Measurements from ENCODE around the gene ANAPC10.
"Not testable (repeated sequence)": the region's sequence is repeated elsewhere in the genome, so short reads cannot be mapped to it uniquely, and the experiment has no call there.

ANAPC10 gene

GRCh38 chr4:145069361-145069760 is 28.6 kb downstream of the ANAPC10 start:
- no peak for DNase-seq

GRCh38 chr4:145066063-145066501 is 31.9 kb downstream of the ANAPC10 start:
- DNase-seq, result no peak

GRCh38 chr4:145061318-145061920 is 36.6 kb downstream of the ANAPC10 start:
- DNase-seq, result peak; percentile 73

- DNase-seq, result no peak
Observed at GRCh38 chr4:145058256-145058655, 39.7 kb downstream of the ANAPC10 start.

GRCh38 chr4:145056325-145057130 is 41.5 kb downstream of the ANAPC10 start:
- DNase-seq, result no peak

- DNase-seq, result no peak
Observed at GRCh38 chr4:145055533-145056257, 42.3 kb downstream of the ANAPC10 start.

GRCh38 chr4:145049241-145049640 is 48.8 kb downstream of the ANAPC10 start:
- DNase-seq, result no peak

- no peak for DNase-seq
Observed at GRCh38 chr4:145048817-145049216, 49.2 kb downstream of the ANAPC10 start.

- DNase-seq, result no peak
Observed at GRCh38 chr4:145047151-145047550, 50.8 kb downstream of the ANAPC10 start.

GRCh38 chr4:145045180-145045579 is 52.8 kb downstream of the ANAPC10 start:
- no peak for DNase-seq

- DNase-seq, result no peak
Observed at GRCh38 chr4:145044341-145044740, 53.7 kb downstream of the ANAPC10 start.

- no peak for DNase-seq
Observed at GRCh38 chr4:145043306-145043705, 54.7 kb downstream of the ANAPC10 start.

GRCh38 chr4:145042601-145043285 is 55.3 kb downstream of the ANAPC10 start:
- DNase-seq, result no peak

GRCh38 chr4:145041378-145041777 is 56.6 kb downstream of the ANAPC10 start:
- peak; percentile 52 for DNase-seq

- no peak for DNase-seq
Observed at GRCh38 chr4:145035494-145036136, 62.4 kb downstream of the ANAPC10 start.

GRCh38 chr4:145034727-145035211 is 63.2 kb downstream of the ANAPC10 start:
- DNase-seq, result no peak

- no peak for DNase-seq
Observed at GRCh38 chr4:145019346-145019745, 78.7 kb downstream of the ANAPC10 start.

- no peak for DNase-seq
Observed at GRCh38 chr4:145014365-145014764, 83.6 kb downstream of the ANAPC10 start.

- no peak for DNase-seq
Observed at GRCh38 chr4:145012841-145013240, 85.2 kb downstream of the ANAPC10 start.

- DNase-seq, result no peak
Observed at GRCh38 chr4:145011636-145012035, 86.4 kb downstream of the ANAPC10 start.

- not testable (repeated sequence) for DNase-seq
Observed at GRCh38 chr4:145010315-145010714, 87.7 kb downstream of the ANAPC10 start.

- DNase-seq, result no peak
Observed at GRCh38 chr4:145003675-145004074, 94.3 kb downstream of the ANAPC10 start.

Measured in hematopoietic multipotent progenitor cell treated with erythropoietin and hydrocortisone succinate and interleukin-3 and kit ligand, for 8 days (in vitro differentiated cells).